Left cardiac atrium (tissue), 4 donors: ENCODE data around the gene BBS1. TPM values are rescaled to one million over a fixed set of nuclear protein-coding genes. Genes with fewer than 3 reads are reported as not detected.
"Not testable (repeated sequence)": the region's sequence is repeated elsewhere in the genome, so short reads cannot be mapped to it uniquely, and the experiment has no call there.

Experiments
- ATAC-seq, 2 donors: fragments of 200-7000 bp; cut with Tn5 transposase; one replicate each; pipeline ENCODE4 v1.9.1; 2020; ENCODE audit warnings: mild to moderate bottlenecking in 2 of 2, moderate library complexity in 2 of 2
- DNase-seq: peaks from one replicate; pipeline ENCODE4 v3.0.0-alpha.2; 2020
- intact Hi-C, 2 donors: fragments of 100-400 bp; cut with DNase I; formaldehyde crosslinking; loops; one replicate each; pipeline versions ENCODE4 v1.14.1 to v1.15.1; 2022 to 2023
- long read RNA-seq: library from polyadenylated mRNA; unstranded; transcript quantifications from one replicate; pipeline ENCODE4 v2.0.0, GENCODE V29; 2021
- total RNA-seq, 2 donors: library from RNA; stranded (reverse); fragmentation: NEBNext Ultra II Directional; extraction: Animal tissue kit (Norgen Biotek cat#: 25700); gene quantifications; one replicate each; pipeline ENCODE4 v1.2.1, GENCODE V29; 2021
- donor health status: DM: no; HTN: yes; CAD: no.
- donor health status: DM: no; HTN: yes; CAD: no; lungs with severe emphysema.
- donor health status: DM: yes; HTN: yes; CAD: no.
- donor health status: Dilated cardiomyopathy.

Gene BBS1
- 10 to 100 TPM; 18.7 to 18.9 TPM for total RNA-seq
- long read RNA-seq, transcript BBS1-201 (17 exons, 3,423 nt): major isoform, 6 of 15 reads
- long read RNA-seq, partial matches to known transcripts: 5 of 15 reads
- long read RNA-seq, other reads (novel, unspliced or antisense): 4 of 15 reads

- ATAC-seq (peak; percentile 97 to 98), DNase-seq (peak; percentile 91)
- intact Hi-C loops: no loop called here
These were observed at the start of gene BBS1 for GRCh38 chr11:66510271-66510989. Gene BBS1, plus strand, starts transcription at chr11:66510635. Its CDS starts 25 bp downstream, at chr11:66510660.

DNA sequence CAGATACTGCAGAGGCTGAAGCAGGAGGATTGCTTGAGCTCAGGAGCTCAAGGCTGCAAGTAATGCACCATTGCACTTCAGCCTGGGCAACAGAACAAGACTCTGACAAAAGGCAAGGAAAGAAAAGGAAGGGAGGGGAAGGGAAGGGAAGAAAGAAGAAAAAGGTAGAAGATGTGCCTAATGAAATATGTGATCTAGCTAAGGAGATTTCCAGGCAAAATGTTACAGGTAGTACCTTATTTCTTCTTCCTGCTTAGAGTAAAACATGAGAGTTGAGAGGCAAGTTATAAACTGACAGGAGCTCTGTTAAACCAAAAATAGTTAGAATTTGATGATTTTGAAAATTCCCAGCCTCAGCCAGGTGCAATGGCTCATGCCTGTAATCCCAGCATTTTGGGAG lies 48.4 kb upstream of the BBS1 start:
- no peak for DNase-seq
- ATAC-seq: no peak
- intact Hi-C loops: no loop called here

DNA sequence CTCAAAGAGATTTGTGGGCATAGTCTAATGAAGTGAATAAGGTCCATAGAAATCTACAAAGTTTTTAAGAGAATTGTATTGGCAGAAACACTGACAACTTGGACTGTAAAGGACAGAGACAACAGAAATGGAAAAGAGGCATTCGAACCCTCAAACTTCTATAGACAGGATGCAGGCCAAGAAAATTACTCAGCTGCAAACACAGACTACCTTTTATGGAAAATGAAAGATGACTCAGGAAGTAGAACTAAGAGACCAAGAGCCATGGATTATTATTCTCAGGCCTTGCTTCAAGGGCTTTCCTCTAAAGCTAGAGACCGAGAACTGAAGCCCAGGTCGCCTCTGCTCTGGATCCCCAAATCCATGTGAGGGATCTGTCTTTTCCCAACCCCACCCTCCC lies 47.5 kb upstream of the BBS1 start:
- intact Hi-C loops: no loop called here
- ATAC-seq (no peak), DNase-seq (no peak)

DNA sequence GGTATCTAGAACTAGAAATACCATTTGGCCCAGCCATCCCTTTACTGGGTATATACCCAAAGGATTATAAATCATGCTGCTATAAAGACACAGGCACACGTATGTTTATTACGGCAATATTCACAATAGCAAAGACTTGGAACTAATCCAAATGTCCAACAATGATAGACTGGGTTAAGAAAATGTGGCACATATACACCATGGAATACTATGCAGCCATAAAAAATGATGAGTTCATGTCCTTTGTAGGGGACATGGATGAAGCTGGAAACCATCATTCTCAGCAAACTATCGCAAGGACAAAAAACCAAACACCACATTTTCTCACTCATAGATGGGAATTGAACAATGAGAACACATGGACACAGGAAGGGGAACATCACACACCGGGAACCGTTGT lies 46.3 kb upstream of the BBS1 start:
- ATAC-seq, intact Hi-C loops, DNase-seq: not testable (repeated sequence)

DNA sequence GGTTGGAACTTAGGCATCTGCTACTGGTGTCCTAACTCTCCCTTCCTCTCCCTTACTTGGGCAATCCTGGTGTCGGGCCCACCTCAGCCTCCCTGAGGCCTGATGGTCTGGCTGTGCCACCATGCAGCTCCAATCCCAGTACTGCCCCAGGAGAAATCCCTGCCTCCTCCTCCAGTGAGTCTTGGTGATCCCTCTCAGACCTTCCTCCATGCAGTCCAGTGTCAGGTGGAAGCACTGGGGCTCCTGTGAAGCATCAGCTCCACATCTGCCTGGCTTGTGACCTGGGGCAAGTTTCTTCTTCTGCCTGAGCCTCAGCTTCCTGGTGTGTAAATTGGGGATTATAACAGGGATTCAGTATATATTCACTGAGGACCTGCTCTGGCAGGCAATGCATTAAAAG lies 45.5 kb upstream of the BBS1 start:
- ATAC-seq (no peak), DNase-seq (no peak)
- intact Hi-C loops: no loop called here

DNA sequence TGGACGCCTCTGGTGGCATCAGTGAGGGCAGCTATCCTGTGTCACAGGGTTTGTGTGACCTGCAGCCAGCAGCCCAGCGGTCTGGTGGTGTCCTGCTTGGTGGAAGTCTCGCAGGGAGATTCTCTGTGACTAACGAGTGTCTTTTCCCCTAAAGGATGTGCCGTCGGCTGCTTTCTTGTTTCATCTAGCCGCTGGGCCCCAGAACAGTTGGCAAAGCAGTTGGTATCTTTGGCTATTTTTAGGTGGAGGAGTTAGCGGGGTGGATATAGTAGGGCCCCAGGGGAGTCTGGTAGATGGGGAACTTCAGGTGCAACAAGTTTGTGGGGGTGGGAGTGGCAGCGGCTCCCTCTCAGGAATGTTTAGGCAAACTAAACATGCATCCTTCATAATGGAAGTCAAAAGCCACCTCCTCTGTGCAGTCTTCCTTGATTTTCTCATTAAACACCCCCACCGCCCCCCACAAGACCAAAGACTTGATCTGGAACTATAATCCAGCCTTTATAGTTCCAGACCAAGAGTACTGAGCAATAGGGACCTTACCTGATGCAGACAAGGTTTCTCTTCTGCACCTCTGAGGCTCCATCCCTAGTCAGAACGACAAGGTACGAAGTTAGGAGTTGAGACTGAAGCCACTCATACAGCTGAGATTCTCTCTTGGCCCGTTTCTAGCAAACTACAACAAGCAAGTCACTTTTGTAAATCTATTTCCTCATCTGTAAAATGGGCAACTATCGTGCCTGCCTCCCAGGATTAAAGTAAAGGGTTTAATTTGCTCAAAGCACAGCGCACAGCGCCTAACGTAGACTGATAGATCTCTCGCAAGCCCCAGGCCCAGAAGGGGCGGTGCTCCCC lies 44.8 kb upstream of the BBS1 start:
- no peak for DNase-seq
- no peak for ATAC-seq
- intact Hi-C loops: no loop called here

DNA sequence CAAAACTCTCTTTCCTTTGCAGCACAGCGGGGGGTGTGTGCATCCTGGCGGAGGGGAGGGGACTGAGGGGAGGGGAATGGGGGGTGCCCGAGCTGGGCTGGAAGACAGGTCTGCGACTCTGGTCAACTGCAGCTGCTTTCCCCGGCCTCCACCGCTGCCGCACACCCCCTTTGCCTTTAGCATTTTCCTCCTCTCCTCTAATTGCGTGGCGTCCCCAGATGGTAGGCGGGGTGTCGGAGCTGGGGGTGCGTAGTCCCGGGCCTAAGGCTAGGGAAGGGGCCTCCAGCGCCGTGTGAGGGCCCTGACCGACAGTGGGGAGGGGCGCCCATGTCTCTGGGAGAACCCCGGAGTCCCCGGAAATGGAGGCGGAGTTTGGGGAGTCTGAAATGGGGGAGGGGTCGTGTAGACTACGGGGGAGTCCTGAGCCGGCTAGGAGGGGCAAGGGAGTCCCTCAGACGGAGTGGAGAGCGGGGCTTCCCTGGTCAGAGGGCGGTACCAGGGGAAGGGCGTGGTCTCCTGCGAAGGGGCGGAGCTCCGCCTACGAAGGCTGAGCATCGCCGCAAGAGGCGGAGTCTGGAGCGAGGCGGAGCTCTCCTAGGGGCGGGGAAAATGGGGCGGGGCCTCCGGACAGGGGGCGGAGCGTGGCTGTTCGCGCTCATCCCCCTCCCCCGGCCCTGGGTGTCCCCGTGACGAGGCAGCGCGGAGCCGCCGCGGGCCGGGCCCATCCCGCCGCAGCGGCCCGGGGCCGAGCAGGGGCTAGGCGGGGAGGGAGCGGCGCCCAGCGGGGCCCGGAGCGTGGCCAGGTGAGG lies 44.0 kb upstream of the BBS1 start, which contains the start of gene PELI3:
TSS of gene PELI3 (plus strand) at position 681 of the 809 bp plus-strand sequence. CDS start 1,224 bp downstream, outside the sequence.
- intact Hi-C loops: no loop called here
- peak; percentile 92 for DNase-seq
- ATAC-seq: peak; percentile 98 to 99

DNA sequence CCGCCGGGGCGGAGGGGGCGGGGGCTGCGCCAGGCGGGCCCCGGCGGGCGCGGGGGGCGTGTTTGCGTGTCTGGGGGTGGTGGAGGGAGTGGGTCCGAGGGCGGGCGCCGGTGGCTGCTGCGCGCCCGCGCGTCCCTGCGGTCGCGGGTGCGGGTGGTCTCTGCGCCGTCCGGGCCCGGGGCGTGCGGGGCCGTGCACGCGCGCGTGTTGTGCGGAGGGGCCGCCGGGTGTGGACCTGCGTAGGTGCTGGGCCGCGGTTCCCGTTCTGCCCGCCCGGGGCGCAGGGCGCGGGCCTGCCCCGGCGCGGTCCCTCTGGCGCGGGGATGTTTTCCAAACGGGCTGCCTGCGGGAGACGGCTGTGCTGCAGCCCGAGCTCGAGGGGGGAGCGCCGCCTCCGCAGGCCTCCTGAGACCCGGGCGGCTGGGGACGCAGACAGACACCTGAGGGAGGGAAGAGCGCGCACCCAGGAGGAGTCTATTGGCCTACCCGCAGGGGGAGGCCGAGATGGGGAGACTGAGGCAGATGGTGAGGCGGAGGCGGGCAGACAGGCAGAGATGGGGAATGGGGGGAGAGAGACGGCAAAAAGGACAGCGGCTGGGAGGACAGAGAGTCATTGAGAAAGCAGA lies 43.3 kb upstream of the BBS1 start:
- ATAC-seq: peak; percentile 29 to 30
- intact Hi-C loops: no loop called here
- DNase-seq: peak; percentile 49

- peak in 1 of 2 donors; percentile 7 for ATAC-seq
- peak; percentile 54 for DNase-seq
- intact Hi-C loops: no loop called here
These were observed 42.7 kb upstream of the BBS1 start for GRCh38 chr11:66467756-66468155.

DNA sequence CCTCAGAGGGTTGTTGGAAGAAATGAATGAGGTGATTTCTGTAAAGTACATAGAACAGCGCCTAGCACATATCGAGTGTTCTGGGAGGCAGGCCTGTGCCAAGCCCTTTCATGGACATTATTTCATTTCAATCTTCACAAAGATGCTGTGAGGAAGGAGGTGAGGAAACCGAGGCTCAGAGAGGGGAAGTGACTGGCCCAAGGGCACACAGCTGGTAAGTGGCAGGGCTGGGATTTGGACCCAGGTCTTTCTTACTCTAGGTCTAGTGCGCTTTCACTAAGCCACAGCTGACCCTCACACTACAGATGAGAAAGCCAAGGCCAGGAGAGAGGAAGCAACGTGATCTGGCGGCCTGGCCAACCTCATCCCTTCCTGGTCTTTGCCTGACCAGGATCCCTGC lies 41.7 kb upstream of the BBS1 start:
- DNase-seq (no peak), ATAC-seq (no peak)
- intact Hi-C loops: no loop called here

GRCh38 chr11:66469441-66469840 lies 41.0 kb upstream of the BBS1 start:
- intact Hi-C loops: no loop called here
- ATAC-seq: no peak
- DNase-seq: no peak

GRCh38 chr11:66470015-66470414 lies 40.4 kb upstream of the BBS1 start:
- intact Hi-C loops: no loop called here
- ATAC-seq: no peak
- DNase-seq: no peak

DNA sequence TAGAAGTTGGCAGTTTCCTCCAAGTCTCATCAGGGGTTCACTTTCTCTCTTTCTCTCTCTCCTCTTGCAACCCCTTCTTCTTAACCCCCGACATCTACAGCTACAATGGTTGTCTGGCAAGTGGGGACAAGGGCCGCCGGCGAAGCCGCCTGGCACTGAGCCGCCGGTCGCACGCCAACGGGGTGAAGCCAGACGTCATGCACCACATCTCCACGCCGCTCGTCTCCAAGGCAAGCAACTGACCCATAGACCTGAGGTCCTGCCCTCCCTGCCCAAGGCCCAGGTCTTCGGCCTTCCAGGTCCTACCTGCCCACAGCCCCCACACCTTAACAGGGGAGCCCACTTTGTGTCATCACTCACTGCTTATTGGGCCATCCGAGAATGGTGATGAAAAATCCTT lies 39.3 kb upstream of the BBS1 start:
- no peak for DNase-seq
- intact Hi-C loops: no loop called here
- no peak for ATAC-seq

DNA sequence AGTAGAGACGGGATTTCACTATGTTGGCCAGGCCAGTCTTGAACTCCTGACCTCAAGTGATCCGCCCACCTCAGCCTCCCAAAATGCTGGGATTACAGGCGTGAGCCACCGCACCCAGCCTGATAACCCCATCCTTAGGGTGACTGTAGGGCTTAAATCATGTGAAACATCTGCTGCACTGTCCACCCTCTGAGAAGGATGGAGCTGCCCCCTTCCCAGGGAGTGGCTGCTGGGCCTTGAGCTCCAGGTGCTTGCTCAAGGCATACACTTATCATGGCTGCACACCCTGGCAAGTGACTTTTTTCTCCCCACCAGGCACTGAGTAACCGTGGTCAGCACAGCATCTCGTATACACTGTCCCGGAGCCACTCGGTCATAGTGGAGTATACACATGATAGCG lies 38.4 kb upstream of the BBS1 start:
- ATAC-seq (no peak), DNase-seq (no peak)
- intact Hi-C loops: no loop called here

GRCh38 chr11:66473167-66473566 lies 37.3 kb upstream of the BBS1 start:
- no peak for ATAC-seq
- intact Hi-C loops: no loop called here
- DNase-seq: no peak

DNA sequence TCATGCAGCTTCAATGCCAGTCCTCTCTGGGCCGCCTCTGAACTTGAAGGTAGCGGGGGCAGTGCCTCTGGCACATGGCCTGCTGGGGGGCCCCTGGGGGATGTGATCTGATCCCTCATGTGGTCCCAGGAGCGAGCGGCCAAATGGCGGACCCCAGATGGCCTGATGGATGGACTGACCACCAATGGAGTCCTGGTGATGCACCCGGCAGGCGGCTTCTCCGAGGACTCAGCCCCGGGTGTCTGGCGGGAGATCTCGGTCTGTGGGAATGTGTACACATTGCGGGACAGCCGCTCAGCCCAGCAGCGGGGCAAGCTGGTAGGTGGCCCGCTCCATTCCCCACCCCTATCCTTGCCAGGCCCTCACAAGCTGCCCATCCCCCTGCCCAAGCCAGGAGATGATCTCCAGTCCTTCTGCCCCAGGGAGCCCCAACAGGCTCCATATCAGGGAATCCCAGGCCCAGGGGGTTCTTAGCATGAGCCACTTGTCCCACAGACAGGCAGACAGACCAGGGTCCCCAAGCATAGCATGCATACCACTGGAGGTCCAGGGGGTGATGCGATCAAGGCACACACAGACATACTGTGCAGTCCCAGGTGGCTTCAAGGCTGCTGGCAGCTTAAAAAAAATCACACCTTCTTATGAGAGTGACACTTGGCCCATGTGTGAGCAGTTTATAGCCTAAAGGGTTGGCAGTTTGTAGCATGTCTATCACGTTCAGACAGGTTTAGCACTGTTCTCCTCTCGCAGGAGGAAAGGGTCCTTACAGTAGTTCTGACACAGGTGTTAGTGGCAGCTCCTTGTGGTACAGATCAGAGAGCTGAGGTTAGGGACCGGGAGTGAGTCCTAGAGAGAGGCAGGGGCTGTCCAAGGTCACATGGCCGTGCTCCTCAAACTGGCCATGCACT lies 36.6 kb upstream of the BBS1 start:
- ATAC-seq: no peak
- intact Hi-C loops: no loop called here
- DNase-seq: no peak

GRCh38 chr11:66475349-66476172 lies 34.9 kb upstream of the BBS1 start:
- intact Hi-C loops: no loop called here
- ATAC-seq (no peak), DNase-seq (no peak)
